WTC11 (cell line): ENCODE data around the gene LARP4. TPM values are rescaled to one million over a fixed set of nuclear protein-coding genes. Genes with fewer than 3 reads are reported as not detected.

Source experiments
- ATAC-seq: fragments of 200-7000 bp; cut with Tn5 transposase; 2 replicates; pipeline ENCODE4 v1.10.0; 2021; ENCODE audit warnings: mild to moderate bottlenecking, moderate library complexity
- CTCF ChIA-PET: fragments of 300-600 bp; sonication (Branson Sonifier 250); formaldehyde crosslinking; loops from one replicate; lab custom pipeline; 2021; ENCODE audit warnings: antibody characterized with exemption; lab: Charles Lee
- POLR2A ChIA-PET: fragments of 350-600 bp; sonication (Branson Sonifier 250); formaldehyde crosslinking; loops from one replicate; lab custom pipeline; 2021; ENCODE audit warnings: antibody characterized with exemption; lab: Charles Lee
- DNase-seq: peaks from one replicate; pipeline ENCODE4 v3.0.0; 2021; ENCODE audit warnings: low spot score
- H3K27ac Mint-ChIP-seq: 2 replicates; pipeline ENCODE4 v1.8.0; 2021; ENCODE audit warnings: mixed read lengths
- H3K27me3 Mint-ChIP-seq: 2 replicates; pipeline ENCODE4 v1.8.0; 2021; ENCODE audit warnings: low read depth, mild to moderate bottlenecking, moderate library complexity, mixed read lengths
- H3K36me3 Mint-ChIP-seq: 2 replicates; pipeline ENCODE4 v1.8.0; 2021; ENCODE audit warnings: mixed read lengths
- H3K4me1 Mint-ChIP-seq: 2 replicates; pipeline ENCODE4 v1.8.0; 2022; ENCODE audit warnings: mixed read lengths
- H3K4me3 Mint-ChIP-seq: 2 replicates; pipeline ENCODE4 v1.8.0; 2021; ENCODE audit warnings: mild to moderate bottlenecking, moderate library complexity, mixed read lengths
- H3K9me3 Mint-ChIP-seq: 2 replicates; pipeline ENCODE4 v1.8.0; 2021; ENCODE audit warnings: mixed read lengths
- FOXK1 ChIP-seq: sonication (generic); formaldehyde crosslinking; IDR thresholded peaks from 2 replicates; pipeline ENCODE4 v1.8.0; 2022; ENCODE audit warnings: mild to moderate bottlenecking, moderate library complexity, missing genetic modification reagents
- FOXP1 ChIP-seq: sonication (generic); formaldehyde crosslinking; IDR thresholded peaks from 2 replicates; pipeline ENCODE4 v1.8.0; 2022; ENCODE audit warnings: missing genetic modification reagents, mild to moderate bottlenecking, moderate library complexity, borderline replicate concordance
- GABPB1 ChIP-seq: sonication (generic); formaldehyde crosslinking; IDR thresholded peaks from 2 replicates; pipeline ENCODE4 v1.8.1; 2023; ENCODE audit warnings: mild to moderate bottlenecking, missing genetic modification reagents
- IRF2 ChIP-seq: sonication (generic); formaldehyde crosslinking; IDR thresholded peaks from 2 replicates; pipeline ENCODE4 v1.8.0; 2022; ENCODE audit warnings: low read depth, missing genetic modification reagents, borderline replicate concordance
- MYBL2 ChIP-seq: sonication (generic); formaldehyde crosslinking; IDR thresholded peaks from 2 replicates; pipeline ENCODE4 v1.8.1; 2023; ENCODE audit warnings: mild to moderate bottlenecking, moderate library complexity, missing genetic modification reagents
- NFATC4 ChIP-seq: fragments of 250-450 bp; sonication (Bioruptor Pico); IDR thresholded peaks from 2 replicates; pipeline ENCODE4 v1.9.0; 2021; ENCODE audit warnings: mild to moderate bottlenecking
- RELA ChIP-seq: sonication (generic); formaldehyde crosslinking; IDR thresholded peaks from 2 replicates; pipeline ENCODE4 v1.8.1; 2022; ENCODE audit warnings: missing genetic modification reagents, mild to moderate bottlenecking, borderline replicate concordance
- TCF7 ChIP-seq: sonication (generic); formaldehyde crosslinking; IDR thresholded peaks from 2 replicates; pipeline ENCODE4 v1.8.0; 2022; ENCODE audit warnings: mild to moderate bottlenecking, low read depth, missing genetic modification reagents, moderate library complexity
- TP53 ChIP-seq: sonication (generic); formaldehyde crosslinking; IDR thresholded peaks from 2 replicates; pipeline ENCODE4 v1.8.1; 2023; ENCODE audit warnings: mild to moderate bottlenecking, missing genetic modification reagents
- ZNF396 ChIP-seq: fragments of 250-450 bp; sonication (Bioruptor Pico); IDR thresholded peaks from 2 replicates; pipeline ENCODE4 v1.8.0; 2021; ENCODE audit warnings: mild to moderate bottlenecking, moderate library complexity, borderline replicate concordance
- total RNA-seq: library from RNA; stranded (reverse); gene quantifications from 3 replicates; pipeline ENCODE4 v1.2.3, GENCODE V29; 2021
- TF ChIP-seq, protein P1 (sequence below): sonication (generic); formaldehyde crosslinking; IDR thresholded peaks from 2 replicates; pipeline ENCODE4 v1.8.1; 2023; ENCODE audit warnings: mild to moderate bottlenecking, moderate library complexity, missing genetic modification reagents
- TF ChIP-seq, protein P2 (sequence below): sonication (generic); formaldehyde crosslinking; IDR thresholded peaks from 2 replicates; pipeline ENCODE4 v1.8.1; 2023; ENCODE audit warnings: mild to moderate bottlenecking, missing genetic modification reagents
- TF ChIP-seq, protein P3 (sequence below): sonication (generic); formaldehyde crosslinking; IDR thresholded peaks from 2 replicates; pipeline ENCODE4 v1.8.0; 2023; ENCODE audit warnings: mild to moderate bottlenecking, missing genetic modification reagents
- TF ChIP-seq, protein P4 (sequence below): fragments of 250-450 bp; sonication (Bioruptor Pico); IDR thresholded peaks from 2 replicates; pipeline ENCODE4 v1.9.0; 2021; ENCODE audit warnings: mild to moderate bottlenecking
- TF ChIP-seq, protein P5 (sequence below): sonication (generic); formaldehyde crosslinking; IDR thresholded peaks from 2 replicates; pipeline ENCODE4 v1.8.1; 2023; ENCODE audit warnings: mild to moderate bottlenecking, missing genetic modification reagents, moderate library complexity
- TF ChIP-seq, protein P6 (sequence below): fragments of 250-450 bp; sonication (Bioruptor Pico); IDR thresholded peaks from 2 replicates; pipeline ENCODE4 v2.1.2; 2022; ENCODE audit warnings: mild to moderate bottlenecking, moderate library complexity

The LARP4 gene
- total RNA-seq, 1 experiment from 2014 or later = 73.9 TPM

DNA sequence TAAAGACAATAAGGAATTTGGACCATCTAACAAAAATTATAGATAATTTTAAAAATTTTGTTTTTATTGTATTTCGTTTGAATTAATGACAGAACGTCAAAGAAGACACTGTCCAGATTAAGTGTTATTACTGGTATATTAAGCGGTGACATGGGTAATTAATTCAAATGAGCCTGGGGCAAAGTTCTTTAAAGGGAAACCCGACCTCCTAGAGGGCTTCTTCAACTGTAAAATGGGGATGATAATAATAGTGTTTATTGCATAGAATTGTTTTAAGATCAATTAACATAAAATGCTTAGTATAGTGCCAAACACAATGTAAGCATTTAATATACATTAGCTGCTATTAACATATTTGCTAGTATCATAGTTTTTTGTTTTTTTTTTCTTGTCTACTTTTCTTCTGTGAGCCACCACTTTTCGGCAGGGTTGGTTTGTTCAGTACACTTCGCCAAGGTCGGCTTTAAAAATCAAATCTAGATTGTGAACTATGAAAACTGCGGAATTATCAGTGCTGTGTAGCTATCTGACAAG, 514 bp upstream of the LARP4 start:
- peak overlapping the region; percentile 93 for H3K4me3 Mint-ChIP-seq
- DNase-seq (no peak), ATAC-seq (no peak)
- POLR2A ChIA-PET = no interaction called here
- H3K27ac Mint-ChIP-seq = peak overlapping the region; percentile 97
- H3K4me1 Mint-ChIP-seq = peaks cover 12% of the 10 kb centered on the region
- CTCF ChIA-PET = interaction anchor here (0.9 kb wide), 1 partner anchor 86 kb away, joined by 3 read pairs; no protein-coding TSS in a partner anchor
- H3K9me3 Mint-ChIP-seq = no peaks in the 10 kb centered on the region
- no peaks in the 10 kb centered on the region for H3K27me3 Mint-ChIP-seq
- no peaks in the 10 kb centered on the region; the same call in 1 of the 2 replicates for H3K36me3 Mint-ChIP-seq
- no peak for TF ChIP-seq IRF2 (CRISPR knock-in tag)
- TF ChIP-seq, protein P1, sequence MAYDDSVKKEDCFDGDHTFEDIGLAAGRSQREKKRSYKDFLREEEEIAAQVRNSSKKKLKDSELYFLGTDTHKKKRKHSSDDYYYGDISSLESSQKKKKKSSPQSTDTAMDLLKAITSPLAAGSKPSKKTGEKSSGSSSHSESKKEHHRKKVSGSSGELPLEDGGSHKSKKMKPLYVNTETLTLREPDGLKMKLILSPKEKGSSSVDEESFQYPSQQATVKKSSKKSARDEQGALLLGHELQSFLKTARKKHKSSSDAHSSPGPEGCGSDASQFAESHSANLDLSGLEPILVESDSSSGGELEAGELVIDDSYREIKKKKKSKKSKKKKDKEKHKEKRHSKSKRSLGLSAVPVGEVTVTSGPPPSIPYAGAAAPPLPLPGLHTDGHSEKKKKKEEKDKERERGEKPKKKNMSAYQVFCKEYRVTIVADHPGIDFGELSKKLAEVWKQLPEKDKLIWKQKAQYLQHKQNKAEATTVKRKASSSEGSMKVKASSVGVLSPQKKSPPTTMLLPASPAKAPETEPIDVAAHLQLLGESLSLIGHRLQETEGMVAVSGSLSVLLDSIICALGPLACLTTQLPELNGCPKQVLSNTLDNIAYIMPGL (CRISPR knock-in tag) = no peak
- TF ChIP-seq, protein P2, sequence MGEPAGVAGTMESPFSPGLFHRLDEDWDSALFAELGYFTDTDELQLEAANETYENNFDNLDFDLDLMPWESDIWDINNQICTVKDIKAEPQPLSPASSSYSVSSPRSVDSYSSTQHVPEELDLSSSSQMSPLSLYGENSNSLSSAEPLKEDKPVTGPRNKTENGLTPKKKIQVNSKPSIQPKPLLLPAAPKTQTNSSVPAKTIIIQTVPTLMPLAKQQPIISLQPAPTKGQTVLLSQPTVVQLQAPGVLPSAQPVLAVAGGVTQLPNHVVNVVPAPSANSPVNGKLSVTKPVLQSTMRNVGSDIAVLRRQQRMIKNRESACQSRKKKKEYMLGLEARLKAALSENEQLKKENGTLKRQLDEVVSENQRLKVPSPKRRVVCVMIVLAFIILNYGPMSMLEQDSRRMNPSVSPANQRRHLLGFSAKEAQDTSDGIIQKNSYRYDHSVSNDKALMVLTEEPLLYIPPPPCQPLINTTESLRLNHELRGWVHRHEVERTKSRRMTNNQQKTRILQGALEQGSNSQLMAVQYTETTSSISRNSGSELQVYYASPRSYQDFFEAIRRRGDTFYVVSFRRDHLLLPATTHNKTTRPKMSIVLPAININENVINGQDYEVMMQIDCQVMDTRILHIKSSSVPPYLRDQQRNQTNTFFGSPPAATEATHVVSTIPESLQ (CRISPR knock-in tag) = no peak
- no peak for TF ChIP-seq GABPB1 (CRISPR knock-in tag)

DNA sequence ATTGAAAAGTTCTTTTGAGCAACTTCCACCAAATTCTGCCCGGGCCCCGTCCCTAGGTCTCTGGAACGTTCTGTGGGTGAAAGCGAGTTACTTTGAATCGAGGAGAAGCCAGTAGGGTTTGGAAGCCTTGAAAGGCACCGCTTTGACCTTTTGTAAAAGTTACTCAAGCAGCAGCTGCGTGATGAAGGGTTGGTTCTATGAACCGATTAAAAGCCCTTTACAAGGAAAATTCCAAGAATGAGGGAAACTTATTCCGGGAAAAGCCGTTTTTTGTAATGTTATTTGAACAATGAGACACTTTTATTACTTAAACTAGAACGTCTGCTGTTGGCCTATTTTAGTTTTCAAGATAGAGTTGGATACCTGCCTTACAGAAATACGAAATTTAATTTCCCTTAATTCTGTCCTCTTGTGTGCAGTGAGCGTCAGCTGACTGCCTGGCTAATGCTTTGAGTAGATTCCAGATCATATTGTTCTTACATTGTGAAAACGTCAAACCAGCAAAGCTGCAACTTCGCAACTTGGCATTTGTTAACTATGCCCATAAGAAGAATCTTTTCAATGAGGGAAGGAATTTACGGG, 906 bp downstream of the LARP4 start:
- TF ChIP-seq, protein P3, sequence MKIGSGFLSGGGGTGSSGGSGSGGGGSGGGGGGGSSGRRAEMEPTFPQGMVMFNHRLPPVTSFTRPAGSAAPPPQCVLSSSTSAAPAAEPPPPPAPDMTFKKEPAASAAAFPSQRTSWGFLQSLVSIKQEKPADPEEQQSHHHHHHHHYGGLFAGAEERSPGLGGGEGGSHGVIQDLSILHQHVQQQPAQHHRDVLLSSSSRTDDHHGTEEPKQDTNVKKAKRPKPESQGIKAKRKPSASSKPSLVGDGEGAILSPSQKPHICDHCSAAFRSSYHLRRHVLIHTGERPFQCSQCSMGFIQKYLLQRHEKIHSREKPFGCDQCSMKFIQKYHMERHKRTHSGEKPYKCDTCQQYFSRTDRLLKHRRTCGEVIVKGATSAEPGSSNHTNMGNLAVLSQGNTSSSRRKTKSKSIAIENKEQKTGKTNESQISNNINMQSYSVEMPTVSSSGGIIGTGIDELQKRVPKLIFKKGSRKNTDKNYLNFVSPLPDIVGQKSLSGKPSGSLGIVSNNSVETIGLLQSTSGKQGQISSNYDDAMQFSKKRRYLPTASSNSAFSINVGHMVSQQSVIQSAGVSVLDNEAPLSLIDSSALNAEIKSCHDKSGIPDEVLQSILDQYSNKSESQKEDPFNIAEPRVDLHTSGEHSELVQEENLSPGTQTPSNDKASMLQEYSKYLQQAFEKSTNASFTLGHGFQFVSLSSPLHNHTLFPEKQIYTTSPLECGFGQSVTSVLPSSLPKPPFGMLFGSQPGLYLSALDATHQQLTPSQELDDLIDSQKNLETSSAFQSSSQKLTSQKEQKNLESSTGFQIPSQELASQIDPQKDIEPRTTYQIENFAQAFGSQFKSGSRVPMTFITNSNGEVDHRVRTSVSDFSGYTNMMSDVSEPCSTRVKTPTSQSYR (CRISPR knock-in tag) = no peak
- TF ChIP-seq MYBL2 (CRISPR knock-in tag) = 0 out of 2 replicates have a peak, but pooled peaks have one; percentile 5
- TF ChIP-seq, all 79 proteins: peak for 1
- Mint-ChIP-seq H3K4me1 (peaks cover 12% of the 10 kb centered on the region), H3K36me3 (no peaks in the 10 kb centered on the region; the same call in 1 of the 2 replicates), H3K4me3 (peak overlapping the region; percentile 93), H3K27ac (peak overlapping the region; percentile 81), H3K9me3 (no peaks in the 10 kb centered on the region), H3K27me3 (no peaks in the 10 kb centered on the region)
- ChIA-PET CTCF (no interaction called here), POLR2A (interaction anchor here (0.6 kb wide), 1 partner anchor 13 kb away, joined by 3 read pairs; no protein-coding TSS in a partner anchor)
- ATAC-seq (no peak), DNase-seq (no peak)

DNA sequence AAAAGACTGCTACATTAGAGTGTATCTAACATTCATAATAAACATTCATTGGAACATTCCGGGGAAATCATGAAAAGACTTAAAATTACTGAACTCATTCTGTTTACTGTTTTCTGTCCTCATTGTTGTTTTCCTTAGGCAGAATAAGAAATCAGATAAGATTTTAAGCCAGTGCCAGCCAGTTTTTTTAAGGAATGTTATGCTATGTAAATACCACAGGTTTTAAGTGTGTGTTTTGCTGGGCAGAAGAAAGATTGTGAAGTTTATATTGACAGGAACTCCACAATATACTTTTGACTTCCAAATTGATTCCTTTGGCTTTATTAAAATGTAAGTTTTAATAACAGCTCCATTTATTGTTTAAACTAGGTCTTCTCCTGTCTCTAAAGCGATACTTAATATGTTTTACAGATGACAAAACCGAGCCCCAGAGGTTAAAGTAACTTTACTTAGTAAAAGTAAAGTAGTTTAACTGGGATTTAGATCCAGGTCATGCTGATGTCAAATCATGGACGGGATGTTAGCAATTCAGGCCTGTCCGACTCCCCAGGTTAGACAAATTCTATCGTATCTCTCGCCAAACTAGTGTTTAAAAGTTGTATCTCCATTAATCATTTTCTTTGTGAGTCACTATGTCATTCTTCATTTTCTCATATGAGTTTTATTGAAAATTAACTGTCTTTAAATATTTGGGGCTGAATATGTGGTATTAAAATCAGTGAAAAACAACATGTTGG, 1.7 kb downstream of the LARP4 start:
- POLR2A ChIA-PET = no interaction called here
- DNase-seq (no peak), ATAC-seq (no peak)
- Mint-ChIP-seq H3K27ac (peak overlapping the region; percentile 47), H3K4me1 (peaks cover 12% of the 10 kb centered on the region), H3K4me3 (peak overlapping the region; percentile 93), H3K27me3 (no peaks in the 10 kb centered on the region), H3K36me3 (no peaks in the 10 kb centered on the region; the same call in 1 of the 2 replicates), H3K9me3 (no peaks in the 10 kb centered on the region)
- CTCF ChIA-PET = no interaction called here
- TF ChIP-seq, protein P4, sequence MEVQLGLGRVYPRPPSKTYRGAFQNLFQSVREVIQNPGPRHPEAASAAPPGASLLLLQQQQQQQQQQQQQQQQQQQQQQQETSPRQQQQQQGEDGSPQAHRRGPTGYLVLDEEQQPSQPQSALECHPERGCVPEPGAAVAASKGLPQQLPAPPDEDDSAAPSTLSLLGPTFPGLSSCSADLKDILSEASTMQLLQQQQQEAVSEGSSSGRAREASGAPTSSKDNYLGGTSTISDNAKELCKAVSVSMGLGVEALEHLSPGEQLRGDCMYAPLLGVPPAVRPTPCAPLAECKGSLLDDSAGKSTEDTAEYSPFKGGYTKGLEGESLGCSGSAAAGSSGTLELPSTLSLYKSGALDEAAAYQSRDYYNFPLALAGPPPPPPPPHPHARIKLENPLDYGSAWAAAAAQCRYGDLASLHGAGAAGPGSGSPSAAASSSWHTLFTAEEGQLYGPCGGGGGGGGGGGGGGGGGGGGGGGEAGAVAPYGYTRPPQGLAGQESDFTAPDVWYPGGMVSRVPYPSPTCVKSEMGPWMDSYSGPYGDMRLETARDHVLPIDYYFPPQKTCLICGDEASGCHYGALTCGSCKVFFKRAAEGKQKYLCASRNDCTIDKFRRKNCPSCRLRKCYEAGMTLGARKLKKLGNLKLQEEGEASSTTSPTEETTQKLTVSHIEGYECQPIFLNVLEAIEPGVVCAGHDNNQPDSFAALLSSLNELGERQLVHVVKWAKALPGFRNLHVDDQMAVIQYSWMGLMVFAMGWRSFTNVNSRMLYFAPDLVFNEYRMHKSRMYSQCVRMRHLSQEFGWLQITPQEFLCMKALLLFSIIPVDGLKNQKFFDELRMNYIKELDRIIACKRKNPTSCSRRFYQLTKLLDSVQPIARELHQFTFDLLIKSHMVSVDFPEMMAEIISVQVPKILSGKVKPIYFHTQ (CRISPR knock-in tag) = no peak
- TF ChIP-seq TP53 (CRISPR knock-in tag) (no peak), ZNF396 (no peak), FOXK1 (CRISPR knock-in tag) (no peak), FOXP1 (no peak), IRF2 (CRISPR knock-in tag) (no peak), NFATC4 (CRISPR knock-in tag) (no peak), TCF7 (CRISPR knock-in tag) (no peak), RELA (CRISPR knock-in tag) (no peak)
- TF ChIP-seq, protein P5, sequence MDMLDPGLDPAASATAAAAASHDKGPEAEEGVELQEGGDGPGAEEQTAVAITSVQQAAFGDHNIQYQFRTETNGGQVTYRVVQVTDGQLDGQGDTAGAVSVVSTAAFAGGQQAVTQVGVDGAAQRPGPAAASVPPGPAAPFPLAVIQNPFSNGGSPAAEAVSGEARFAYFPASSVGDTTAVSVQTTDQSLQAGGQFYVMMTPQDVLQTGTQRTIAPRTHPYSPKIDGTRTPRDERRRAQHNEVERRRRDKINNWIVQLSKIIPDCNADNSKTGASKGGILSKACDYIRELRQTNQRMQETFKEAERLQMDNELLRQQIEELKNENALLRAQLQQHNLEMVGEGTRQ (CRISPR knock-in tag) = no peak
- TF ChIP-seq, protein P6, sequence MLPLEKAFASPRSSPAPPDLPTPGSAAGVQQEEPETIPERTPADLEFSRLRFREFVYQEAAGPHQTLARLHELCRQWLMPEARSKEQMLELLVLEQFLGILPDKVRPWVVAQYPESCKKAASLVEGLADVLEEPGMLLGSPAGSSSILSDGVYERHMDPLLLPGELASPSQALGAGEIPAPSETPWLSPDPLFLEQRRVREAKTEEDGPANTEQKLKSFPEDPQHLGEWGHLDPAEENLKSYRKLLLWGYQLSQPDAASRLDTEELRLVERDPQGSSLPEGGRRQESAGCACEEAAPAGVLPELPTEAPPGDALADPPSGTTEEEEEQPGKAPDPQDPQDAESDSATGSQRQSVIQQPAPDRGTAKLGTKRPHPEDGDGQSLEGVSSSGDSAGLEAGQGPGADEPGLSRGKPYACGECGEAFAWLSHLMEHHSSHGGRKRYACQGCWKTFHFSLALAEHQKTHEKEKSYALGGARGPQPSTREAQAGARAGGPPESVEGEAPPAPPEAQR (CRISPR knock-in tag) = no peak
